ENCODE measurements around the gene C17orf100.

The C17orf100 gene

GRCh38 chr17:6677158-6677831 lies 25.7 kb downstream of the C17orf100 start:
- Histone ChIP-seq H3K4me3 (no peak overlapping the region), H3K9me3 (ENCODE audit: low read depth, low read length) (no peaks in the 10 kb centered on the region), H3K9ac (ENCODE audit: insufficient read length) (no peak overlapping the region), H3K36me3 (ENCODE audit: insufficient read depth, low read length) (no peaks in the 10 kb centered on the region), H3K27ac (no peak overlapping the region)
- no peak for DNase-seq (ENCODE audit: low read depth, low spot score)
- TF ChIP-seq EZH2 (IDR thresholded peaks at IDR 0.05) = no peak
- no peak for TF ChIP-seq FOXP2 (optimal IDR thresholded peaks at IDR 0.05; ENCODE audit: control extremely low read depth, extremely low read length, insufficient read depth)
- no peak for TF ChIP-seq POLR2AphosphoS5 (IDR thresholded peaks at IDR 0.05; ENCODE audit: borderline replicate concordance, low read depth, low read length)

- H3K36me3 ChIP-seq (ENCODE audit: insufficient read depth, low read length) = no peaks in the 10 kb centered on the region
- no peak overlapping the region for H3K4me3 ChIP-seq
- no peak for DNase-seq (ENCODE audit: low read depth, low spot score)
- TF ChIP-seq EZH2 (IDR thresholded peaks at IDR 0.05) (no peak), POLR2AphosphoS5 (IDR thresholded peaks at IDR 0.05; ENCODE audit: borderline replicate concordance, low read depth, low read length) (no peak), FOXP2 (optimal IDR thresholded peaks at IDR 0.05; ENCODE audit: control extremely low read depth, extremely low read length, insufficient read depth) (no peak)
- no peak overlapping the region for H3K27ac ChIP-seq
- H3K9ac ChIP-seq (ENCODE audit: insufficient read length) = no peak overlapping the region
- no peaks in the 10 kb centered on the region for H3K9me3 ChIP-seq (ENCODE audit: low read depth, low read length)
Observed at GRCh38 chr17:6677946-6678345, 26.4 kb downstream of the C17orf100 start.

- H3K36me3 ChIP-seq (ENCODE audit: insufficient read depth, low read length) = no peaks in the 10 kb centered on the region
- no peak overlapping the region for H3K9ac ChIP-seq (ENCODE audit: insufficient read length)
- no peak overlapping the region for H3K4me3 ChIP-seq
- H3K27ac ChIP-seq = no peak overlapping the region
- H3K9me3 ChIP-seq (ENCODE audit: low read depth, low read length) = no peaks in the 10 kb centered on the region
- DNase-seq (ENCODE audit: low read depth, low spot score) = no peak
- no peak for TF ChIP-seq POLR2AphosphoS5 (IDR thresholded peaks at IDR 0.05; ENCODE audit: borderline replicate concordance, low read depth, low read length)
Observed at GRCh38 chr17:6679241-6679640, 27.7 kb downstream of the C17orf100 start.

- Histone ChIP-seq H3K4me3 (no peak overlapping the region), H3K36me3 (ENCODE audit: insufficient read depth, low read length) (no peaks in the 10 kb centered on the region), H3K27ac (no peak overlapping the region), H3K9me3 (ENCODE audit: low read depth, low read length) (no peaks in the 10 kb centered on the region), H3K9ac (ENCODE audit: insufficient read length) (no peak overlapping the region)
- DNase-seq (ENCODE audit: low read depth, low spot score) = no peak
- TF ChIP-seq EZH2 (IDR thresholded peaks at IDR 0.05) (no peak), POLR2AphosphoS5 (IDR thresholded peaks at IDR 0.05; ENCODE audit: borderline replicate concordance, low read depth, low read length) (no peak), FOXP2 (optimal IDR thresholded peaks at IDR 0.05; ENCODE audit: control extremely low read depth, extremely low read length, insufficient read depth) (no peak)
Observed at GRCh38 chr17:6681176-6681575, 29.6 kb downstream of the C17orf100 start.

GRCh38 chr17:6681671-6682070 lies 30.1 kb downstream of the C17orf100 start:
- TF ChIP-seq FOXP2 (optimal IDR thresholded peaks at IDR 0.05; ENCODE audit: control extremely low read depth, extremely low read length, insufficient read depth) (no peak), EZH2 (IDR thresholded peaks at IDR 0.05) (no peak), POLR2AphosphoS5 (IDR thresholded peaks at IDR 0.05; ENCODE audit: borderline replicate concordance, low read depth, low read length) (no peak)
- H3K27ac ChIP-seq = no peak overlapping the region
- no peaks in the 10 kb centered on the region for H3K9me3 ChIP-seq (ENCODE audit: low read depth, low read length)
- no peak overlapping the region for H3K9ac ChIP-seq (ENCODE audit: insufficient read length)
- no peak overlapping the region for H3K4me3 ChIP-seq
- DNase-seq (ENCODE audit: low read depth, low spot score) = no peak
- no peaks in the 10 kb centered on the region for H3K36me3 ChIP-seq (ENCODE audit: insufficient read depth, low read length)

GRCh38 chr17:6682339-6682738 lies 30.8 kb downstream of the C17orf100 start:
- Histone ChIP-seq H3K9ac (ENCODE audit: insufficient read length) (no peak overlapping the region), H3K27ac (no peak overlapping the region), H3K9me3 (ENCODE audit: low read depth, low read length) (no peaks in the 10 kb centered on the region), H3K4me3 (no peak overlapping the region), H3K36me3 (ENCODE audit: insufficient read depth, low read length) (no peaks in the 10 kb centered on the region)
- TF ChIP-seq POLR2AphosphoS5 (IDR thresholded peaks at IDR 0.05; ENCODE audit: borderline replicate concordance, low read depth, low read length) (no peak), FOXP2 (optimal IDR thresholded peaks at IDR 0.05; ENCODE audit: control extremely low read depth, extremely low read length, insufficient read depth) (no peak), EZH2 (IDR thresholded peaks at IDR 0.05) (no peak)
- DNase-seq (ENCODE audit: low read depth, low spot score) = no peak

GRCh38 chr17:6683081-6683684 lies 31.6 kb downstream of the C17orf100 start:
- TF ChIP-seq FOXP2 (optimal IDR thresholded peaks at IDR 0.05; ENCODE audit: control extremely low read depth, extremely low read length, insufficient read depth) = no peak
- no peak for TF ChIP-seq EZH2 (IDR thresholded peaks at IDR 0.05)
- no peak for TF ChIP-seq POLR2AphosphoS5 (IDR thresholded peaks at IDR 0.05; ENCODE audit: borderline replicate concordance, low read depth, low read length)
- DNase-seq (ENCODE audit: low read depth, low spot score) = no peak
- H3K4me3 ChIP-seq = no peak overlapping the region
- H3K27ac ChIP-seq = no peak overlapping the region
- no peaks in the 10 kb centered on the region for H3K9me3 ChIP-seq (ENCODE audit: low read depth, low read length)
- no peaks in the 10 kb centered on the region for H3K36me3 ChIP-seq (ENCODE audit: insufficient read depth, low read length)
- H3K9ac ChIP-seq (ENCODE audit: insufficient read length) = no peak overlapping the region

GRCh38 chr17:6683730-6684459 lies 32.3 kb downstream of the C17orf100 start:
- no peak overlapping the region for H3K4me3 ChIP-seq
- H3K9ac ChIP-seq (ENCODE audit: insufficient read length) = no peak overlapping the region
- no peaks in the 10 kb centered on the region for H3K9me3 ChIP-seq (ENCODE audit: low read depth, low read length)
- DNase-seq (ENCODE audit: low read depth, low spot score) = no peak
- no peaks in the 10 kb centered on the region for H3K36me3 ChIP-seq (ENCODE audit: insufficient read depth, low read length)
- TF ChIP-seq POLR2AphosphoS5 (IDR thresholded peaks at IDR 0.05; ENCODE audit: borderline replicate concordance, low read depth, low read length) (no peak), EZH2 (IDR thresholded peaks at IDR 0.05) (no peak), FOXP2 (optimal IDR thresholded peaks at IDR 0.05; ENCODE audit: control extremely low read depth, extremely low read length, insufficient read depth) (no peak)
- no peak overlapping the region for H3K27ac ChIP-seq

All from SK-N-MC (cell line).